Esophagus squamous epithelium (tissue), 4 donors: ENCODE data around the gene CTXND1.

Source experiments
- CTCF ChIP-seq, 6 experiments: fragments of 450-650 bp in 4 of 6; fragments of 200-600 bp in 2 of 6; sonication (generic) in 2 of 6; IDR thresholded peaks; one replicate each; pipeline ENCODE4 v1.5.1; 2016 to 2019; ENCODE audit warnings: antibody characterized with exemption in 6 of 6, mild to moderate bottlenecking in 4 of 6, moderate library complexity in 4 of 6
- POLR2A ChIP-seq, 4 donors: fragments of 450-650 bp; IDR thresholded peaks; one replicate each; pipeline ENCODE4 v1.6.1; 2017; ENCODE audit warnings: antibody characterized with exemption in 4 of 4, mild to moderate bottlenecking in 4 of 4, moderate library complexity in 3 of 4

GRCh38 chr15:80194914-80195313, 57.1 kb downstream of the CTXND1 start:
- TF ChIP-seq CTCF (IDR thresholded peaks at IDR 0.05) = no peak
- TF ChIP-seq POLR2A (IDR thresholded peaks at IDR 0.05) = no peak
